HG03175 (cell line): ENCODE measurements around the gene SPATC1L.
"Not testable (repeated sequence)": the region's sequence is repeated elsewhere in the genome, so short reads cannot be mapped to it uniquely, and the experiment has no call there.

Experiments
- ATAC-seq: cut with Tn5 transposase; IDR thresholded peaks from one replicate; pipeline ENCODE4 v1.9.1; 2021; ENCODE audit warnings: mild to moderate bottlenecking, moderate library complexity; ENCODE audit not compliant: unreplicated experiment

SPATC1L gene

GRCh38 chr21:46184625-46185555 lies 631 bp upstream of the SPATC1L start:
- no peak for ATAC-seq

- ATAC-seq = not testable (repeated sequence)
These were observed 836 bp downstream of the SPATC1L start for GRCh38 chr21:46183337-46183909.

- ATAC-seq = no peak
These were observed 1.5 kb downstream of the SPATC1L start for GRCh38 chr21:46182548-46183336.

GRCh38 chr21:46181953-46182547 lies 2.2 kb downstream of the SPATC1L start:
- ATAC-seq = no peak

- ATAC-seq = no peak
These were observed 2.8 kb downstream of the SPATC1L start for GRCh38 chr21:46181436-46181835.

- no peak for ATAC-seq
These were observed 3.4 kb downstream of the SPATC1L start for GRCh38 chr21:46180778-46181391.

GRCh38 chr21:46180079-46180722 lies 4.1 kb downstream of the SPATC1L start:
- no peak for ATAC-seq

- ATAC-seq = no peak
These were observed 4.6 kb downstream of the SPATC1L start for GRCh38 chr21:46179708-46180078.

GRCh38 chr21:46178961-46179360 lies 5.3 kb downstream of the SPATC1L start:
- no peak for ATAC-seq

GRCh38 chr21:46176443-46177129 lies 7.7 kb downstream of the SPATC1L start:
- not testable (repeated sequence) for ATAC-seq

- no peak for ATAC-seq
These were observed 10.7 kb downstream of the SPATC1L start for GRCh38 chr21:46173573-46173972.

GRCh38 chr21:46172863-46173528 lies 11.3 kb downstream of the SPATC1L start:
- ATAC-seq = no peak

- no peak for ATAC-seq
These were observed 12.0 kb downstream of the SPATC1L start for GRCh38 chr21:46171996-46172862.

GRCh38 chr21:46171585-46171984 lies 12.7 kb downstream of the SPATC1L start:
- ATAC-seq = no peak

- not testable (repeated sequence) for ATAC-seq
These were observed 13.6 kb downstream of the SPATC1L start for GRCh38 chr21:46170436-46171193.

GRCh38 chr21:46168659-46169386 lies 15.4 kb downstream of the SPATC1L start:
- no peak for ATAC-seq

GRCh38 chr21:46168238-46168637 lies 16.0 kb downstream of the SPATC1L start:
- no peak for ATAC-seq
